Central memory CD4-positive, alpha-beta T cell (primary cell): ENCODE data around the gene CCSER1.

Experiments
- DNase-seq: peaks from one replicate; pipeline ENCODE4 v3.0.0; 2022

CCSER1 gene

DNA sequence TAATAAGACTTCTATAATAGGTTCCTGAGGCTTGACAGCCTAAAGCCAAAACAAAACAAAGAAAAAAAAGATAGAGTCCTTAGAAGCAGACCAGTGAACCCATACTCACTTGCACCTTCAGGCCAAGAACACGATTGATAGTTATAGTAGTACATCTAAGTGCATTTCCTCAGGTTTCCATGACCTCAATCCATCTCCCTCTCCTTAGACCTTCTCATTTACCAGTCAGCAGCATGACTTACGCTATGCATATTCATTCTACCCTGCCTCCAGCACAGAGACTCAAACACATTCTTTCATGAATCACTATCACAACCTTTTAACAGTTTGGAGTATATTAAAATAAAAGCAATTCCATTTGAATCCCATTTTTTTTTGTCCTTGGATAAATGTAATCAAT, 855.6 kb downstream of the CCSER1 start:
- DNase-seq: no peak

DNA sequence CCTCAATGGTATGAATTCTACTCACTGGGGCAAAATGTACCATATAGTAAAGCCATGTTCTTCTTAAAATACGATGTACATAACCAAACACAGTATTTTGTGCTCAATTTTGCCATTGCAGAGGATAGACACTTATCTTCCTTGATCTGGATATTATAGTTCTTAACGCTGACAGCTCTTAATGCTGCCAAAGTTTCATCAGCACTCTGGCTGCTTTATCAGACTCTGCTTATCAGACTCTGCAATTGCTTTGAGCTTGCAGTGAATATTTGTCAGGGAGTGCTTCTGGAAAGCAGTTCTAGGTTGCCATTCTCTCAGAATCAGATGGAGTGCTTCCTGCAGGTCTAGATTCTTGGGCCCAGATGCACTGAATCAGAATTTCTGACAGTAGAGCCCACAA, 863.1 kb downstream of the CCSER1 start:
- no peak for DNase-seq

DNA sequence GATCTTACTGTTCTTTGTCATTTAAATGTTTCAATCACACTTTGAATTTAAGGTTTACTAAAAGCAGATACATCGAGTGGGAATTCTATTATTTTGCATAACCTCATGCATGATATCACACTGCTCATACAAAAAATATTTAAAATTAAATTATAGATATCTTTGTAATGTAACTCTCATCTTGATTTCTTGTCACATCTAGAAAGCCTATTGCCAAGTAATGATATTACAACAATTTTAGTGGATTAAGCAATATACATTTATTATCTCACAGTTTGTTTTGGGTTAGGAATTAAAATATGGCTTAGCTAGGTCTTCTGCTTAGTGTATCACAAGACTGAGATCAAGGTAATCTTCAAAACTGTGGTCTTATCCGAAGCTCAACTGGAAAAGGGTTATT, 865.0 kb downstream of the CCSER1 start:
- no peak for DNase-seq

DNA sequence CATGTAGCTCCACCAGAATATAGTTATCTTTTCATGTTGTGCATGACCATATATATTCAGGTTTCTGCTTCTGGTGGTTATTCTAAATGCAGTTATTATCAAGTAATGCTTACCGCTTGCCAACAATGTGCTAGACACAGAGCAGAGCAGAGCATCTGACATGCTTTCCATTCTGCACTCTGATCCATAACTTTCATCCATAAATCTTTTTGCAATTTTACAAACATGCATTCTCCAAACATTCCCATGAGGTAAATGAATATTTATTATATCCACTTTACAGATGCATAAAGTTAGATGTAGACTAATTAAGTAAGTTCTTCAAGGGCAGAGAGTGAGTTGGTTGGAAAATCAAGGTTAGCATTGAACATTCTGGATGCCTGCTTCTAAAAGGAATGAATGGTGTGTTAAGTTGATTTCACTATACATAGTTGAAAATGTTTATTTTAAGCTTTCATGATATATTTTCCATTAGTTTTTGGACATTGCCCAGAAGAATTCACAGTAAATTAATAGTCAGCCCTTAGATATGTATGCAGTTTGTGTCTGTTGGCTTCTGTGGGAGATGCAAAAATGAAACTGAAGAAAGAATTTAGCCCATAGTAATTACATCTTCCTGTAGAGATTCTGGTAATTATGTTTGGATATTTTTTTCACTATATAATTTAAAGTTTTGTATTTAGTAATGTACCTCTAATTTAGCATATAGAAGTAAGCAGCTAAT, 867.8 kb downstream of the CCSER1 start:
- no peak for DNase-seq

DNA sequence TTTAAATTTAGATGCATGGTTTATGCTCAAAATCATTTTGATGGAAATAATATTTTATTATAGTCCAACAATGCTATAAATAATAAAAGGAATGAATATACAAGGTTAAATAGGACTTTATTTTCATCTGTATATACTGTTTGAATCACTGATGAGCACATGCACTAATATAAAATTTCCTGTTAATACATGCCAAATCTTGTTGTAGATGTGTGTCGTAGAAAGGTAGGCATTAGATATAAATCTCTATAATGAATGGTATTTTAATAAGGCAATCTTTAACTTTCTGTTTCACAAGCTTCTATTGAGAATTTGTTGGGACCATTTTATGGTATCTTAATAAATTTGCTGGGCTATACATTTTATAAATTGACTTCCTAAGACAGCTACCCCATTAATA, 868.8 kb downstream of the CCSER1 start:
- no peak for DNase-seq

DNA sequence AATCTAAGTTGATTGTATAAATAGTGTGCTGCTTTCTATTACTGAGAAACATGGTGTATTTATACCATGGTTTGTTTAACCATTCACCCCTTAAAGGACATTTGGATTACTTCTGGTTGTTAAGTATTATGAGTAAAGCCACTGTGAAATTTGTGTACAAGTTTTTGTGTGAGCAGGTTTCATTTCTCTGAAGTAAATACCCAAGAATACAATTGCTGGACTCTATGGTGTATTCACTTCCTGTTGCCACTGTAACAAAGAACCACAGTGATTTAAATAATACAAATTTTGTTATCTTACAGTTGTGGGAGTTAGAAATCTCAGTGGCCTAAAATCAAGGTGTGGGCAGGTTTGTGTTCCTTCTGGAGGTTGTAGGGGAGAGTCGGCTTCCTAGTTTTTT, 869.6 kb downstream of the CCSER1 start:
- no peak for DNase-seq

DNA sequence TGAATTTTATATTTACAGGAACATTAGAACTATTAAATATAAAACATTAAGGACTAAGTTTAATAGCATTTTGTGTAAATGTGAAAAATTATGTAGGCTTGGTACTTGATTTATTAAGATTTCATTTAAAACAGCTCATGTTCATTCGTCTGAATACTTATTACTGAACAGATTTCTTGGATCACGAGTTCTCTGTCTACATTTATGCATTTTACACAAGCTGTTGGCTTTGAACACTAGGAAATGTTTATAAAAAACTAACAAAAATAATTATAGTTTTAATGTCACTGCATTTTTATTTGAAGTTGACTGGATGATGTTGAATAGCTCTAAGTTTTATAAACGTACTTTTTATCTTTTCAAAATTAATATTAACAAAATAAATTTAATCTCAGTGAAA, 888.7 kb downstream of the CCSER1 start:
- no peak for DNase-seq

DNA sequence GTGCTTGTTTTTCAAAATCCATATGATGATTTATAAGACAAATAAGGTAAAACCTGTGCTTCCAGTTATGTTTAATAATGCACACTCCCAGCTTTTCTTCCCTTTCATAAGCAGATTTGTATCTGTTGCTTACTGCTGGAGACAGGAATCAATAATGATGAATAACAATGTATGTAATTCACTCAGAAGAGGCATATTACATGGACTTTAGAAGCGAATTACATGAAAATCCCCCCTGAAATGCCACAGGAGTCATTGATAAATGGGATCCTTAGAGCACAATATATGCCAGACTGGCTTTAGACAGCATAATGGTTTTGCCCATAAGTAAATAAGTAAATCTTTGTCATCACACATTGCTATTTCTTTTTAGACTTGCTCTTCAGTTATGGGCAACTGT, 892.3 kb downstream of the CCSER1 start:
- DNase-seq: no peak

DNA sequence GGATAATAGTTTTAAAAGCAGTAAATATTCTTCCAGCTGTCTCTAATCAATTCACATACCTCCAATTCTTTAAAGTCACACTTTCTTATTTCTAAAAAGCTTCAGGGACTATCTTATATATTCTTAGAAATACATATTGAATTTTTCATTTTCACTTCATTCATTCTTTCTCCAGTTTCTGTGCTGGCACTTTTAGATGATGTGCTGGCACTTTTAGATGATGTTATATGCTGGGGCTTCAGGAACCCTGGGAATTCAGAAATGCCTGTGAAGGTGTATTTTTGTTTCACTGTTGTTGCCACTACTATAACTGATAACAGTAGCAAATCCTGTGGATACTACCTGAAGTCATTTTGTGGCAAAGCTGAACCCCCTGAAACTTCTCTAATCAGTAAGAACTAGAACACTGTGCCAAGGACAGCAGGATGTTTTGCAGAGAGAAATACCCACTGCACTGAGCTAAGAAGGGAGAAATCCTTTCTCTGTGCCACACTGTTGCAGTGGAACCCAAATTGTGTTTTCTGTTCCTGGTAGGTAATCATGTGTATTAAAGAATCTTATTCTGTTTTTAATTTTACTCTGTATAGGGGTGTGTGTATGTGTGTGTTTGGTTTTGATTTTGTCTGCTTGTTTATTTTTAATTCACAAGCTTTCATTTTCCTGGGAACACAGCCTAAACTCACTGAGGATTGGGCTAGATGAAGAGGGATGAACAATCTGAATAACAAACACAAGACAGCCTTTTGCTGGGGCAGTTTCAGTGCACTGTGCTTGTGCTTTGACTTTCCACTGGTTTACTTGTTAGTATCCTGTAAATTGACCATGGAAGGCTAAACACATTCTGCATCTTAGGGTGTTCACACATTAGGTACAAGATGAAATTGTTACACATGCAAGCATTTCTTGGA, 898.3 kb downstream of the CCSER1 start:
- no peak for DNase-seq

DNA sequence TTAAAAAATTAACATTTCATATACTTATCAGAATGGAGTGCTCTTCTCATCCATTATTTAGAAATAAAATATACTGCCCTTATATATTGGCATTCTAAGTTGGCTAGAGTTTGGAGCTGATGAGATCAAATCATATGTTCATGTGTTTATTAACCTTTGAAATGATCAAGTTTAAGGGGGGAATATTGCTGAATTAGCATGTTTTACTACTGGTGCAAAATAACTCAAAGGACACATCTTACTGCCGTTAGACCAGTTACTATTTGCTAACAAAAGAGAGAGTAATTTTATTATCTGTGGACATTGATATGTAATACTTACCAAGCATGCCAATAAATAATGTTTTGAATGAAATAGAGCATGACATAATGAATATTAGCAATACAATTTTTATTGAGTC, 901.0 kb downstream of the CCSER1 start:
- DNase-seq: no peak

DNA sequence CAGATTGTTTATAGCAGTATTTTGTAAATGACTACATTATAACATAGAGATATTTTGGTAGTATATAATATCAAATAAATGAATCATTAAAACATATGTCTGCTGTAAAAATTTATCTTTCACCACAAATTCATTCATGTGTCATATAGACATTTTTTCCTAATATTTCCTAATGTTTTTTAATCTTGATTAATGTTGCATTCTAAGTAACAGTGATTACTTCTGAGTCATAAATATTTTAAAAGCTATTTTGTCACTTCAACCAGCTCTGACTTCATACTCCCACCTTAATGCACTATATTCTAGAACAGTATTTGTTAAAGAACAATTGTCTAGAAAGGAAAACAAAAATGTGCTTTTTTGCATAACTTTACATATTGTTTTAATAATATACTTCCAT, 904.6 kb downstream of the CCSER1 start:
- DNase-seq: no peak

DNA sequence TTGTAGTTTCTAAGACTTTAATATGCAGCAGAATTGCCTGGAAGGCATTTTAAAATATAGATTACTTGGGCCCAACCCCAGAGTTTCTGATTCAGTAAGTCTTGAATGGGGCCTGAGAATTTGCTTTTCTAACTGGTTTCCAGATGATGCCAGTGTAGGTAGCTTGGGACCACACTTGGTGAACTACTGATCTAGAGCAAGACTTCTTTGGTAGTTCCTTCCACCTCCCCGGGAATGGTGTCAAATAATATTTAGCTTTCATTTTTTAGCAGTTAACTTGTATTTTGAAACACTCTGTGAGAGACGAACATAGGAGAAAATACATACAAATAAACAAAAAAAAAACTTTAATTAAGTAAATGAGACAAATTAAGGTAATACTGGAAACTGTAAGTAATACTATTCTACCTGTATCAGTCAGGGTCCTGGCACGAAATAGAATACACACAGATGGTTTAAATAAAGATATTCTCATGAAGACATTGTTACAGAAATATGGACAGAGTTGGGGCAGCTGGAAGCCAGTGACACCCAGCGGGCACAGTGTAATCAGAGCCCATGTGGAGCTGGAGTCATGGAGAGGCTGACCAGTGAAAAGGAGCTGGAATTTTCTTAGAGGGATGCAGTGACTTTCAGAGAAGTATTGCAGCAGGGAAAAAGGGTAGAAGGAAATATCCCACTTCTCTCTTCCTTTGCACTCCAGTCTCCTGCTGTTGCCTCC, 905.7 kb downstream of the CCSER1 start:
- no peak for DNase-seq

DNA sequence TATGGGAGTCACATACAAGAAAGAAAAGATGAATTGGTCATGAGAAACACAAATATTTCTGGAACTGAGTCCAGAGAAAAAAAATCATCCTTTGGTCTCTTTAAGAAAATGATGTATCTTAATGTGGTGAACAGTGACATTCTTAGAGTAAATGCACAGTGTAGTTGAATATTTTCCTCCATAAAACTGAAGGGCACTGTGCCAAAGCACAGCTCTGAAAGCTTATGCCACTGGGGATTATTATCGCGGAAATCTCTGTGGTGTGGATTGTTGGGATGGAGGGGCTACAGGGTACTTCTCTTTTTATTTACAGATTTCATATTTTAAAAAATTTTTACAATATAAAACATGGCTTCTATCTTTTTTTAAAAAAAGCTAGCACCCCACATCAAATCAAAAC, 908.1 kb downstream of the CCSER1 start:
- no peak for DNase-seq

DNA sequence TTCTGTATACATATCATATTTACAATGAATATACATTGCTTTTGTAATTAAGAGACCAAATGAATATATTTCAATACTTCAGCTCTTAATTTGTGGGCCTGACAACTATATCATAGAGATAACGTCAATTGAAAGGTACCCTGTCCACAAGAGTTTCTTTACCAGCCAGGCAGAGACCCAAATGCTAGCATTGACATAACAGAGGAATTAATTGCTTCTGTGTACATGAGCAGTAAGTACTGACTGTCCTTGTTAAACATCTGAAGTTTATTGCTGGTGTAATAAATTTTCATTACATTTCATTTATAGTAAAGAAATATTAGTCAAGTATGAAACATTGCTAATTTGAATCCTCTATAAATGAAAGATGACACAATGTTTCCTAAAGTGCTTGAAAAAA, 910.8 kb downstream of the CCSER1 start:
- no peak for DNase-seq

DNA sequence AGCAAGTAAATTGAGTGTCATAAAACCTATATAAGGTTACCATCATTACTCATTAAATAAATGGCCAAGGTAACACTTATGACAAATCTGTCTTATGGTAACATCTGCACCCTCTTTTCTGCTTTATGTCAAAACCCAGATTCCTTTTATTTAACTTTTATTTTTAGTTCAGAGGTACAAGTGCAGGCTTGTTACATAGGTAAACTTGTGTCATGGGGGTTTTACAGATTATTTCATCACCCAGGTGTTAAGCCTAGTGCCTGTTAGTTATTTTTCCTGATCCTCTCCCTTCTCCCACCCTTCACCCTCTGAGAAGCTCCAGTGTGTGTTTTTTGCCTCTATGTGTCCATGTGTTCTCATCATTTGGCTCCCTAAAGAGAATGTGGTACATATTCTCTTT, 930.7 kb downstream of the CCSER1 start:
- DNase-seq: no peak

DNA sequence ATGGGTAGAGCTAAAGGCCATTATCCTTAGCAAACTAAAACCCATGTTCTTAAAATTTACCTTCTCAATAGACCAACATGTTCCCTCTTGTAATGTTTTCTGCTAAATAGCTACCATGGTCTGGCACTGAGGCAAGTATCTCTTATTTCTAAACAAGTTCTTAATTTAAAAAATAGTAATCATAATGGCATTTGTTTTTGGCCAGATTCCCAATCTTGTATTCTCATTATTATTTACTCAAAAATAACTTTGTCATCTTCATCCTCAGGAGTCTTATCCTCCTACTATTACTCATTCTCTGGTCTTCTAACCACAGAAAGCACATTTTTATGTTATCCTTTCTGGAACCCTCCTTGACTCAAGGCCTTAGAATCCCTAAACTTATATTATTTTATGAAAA, 931.2 kb downstream of the CCSER1 start:
- DNase-seq: no peak

DNA sequence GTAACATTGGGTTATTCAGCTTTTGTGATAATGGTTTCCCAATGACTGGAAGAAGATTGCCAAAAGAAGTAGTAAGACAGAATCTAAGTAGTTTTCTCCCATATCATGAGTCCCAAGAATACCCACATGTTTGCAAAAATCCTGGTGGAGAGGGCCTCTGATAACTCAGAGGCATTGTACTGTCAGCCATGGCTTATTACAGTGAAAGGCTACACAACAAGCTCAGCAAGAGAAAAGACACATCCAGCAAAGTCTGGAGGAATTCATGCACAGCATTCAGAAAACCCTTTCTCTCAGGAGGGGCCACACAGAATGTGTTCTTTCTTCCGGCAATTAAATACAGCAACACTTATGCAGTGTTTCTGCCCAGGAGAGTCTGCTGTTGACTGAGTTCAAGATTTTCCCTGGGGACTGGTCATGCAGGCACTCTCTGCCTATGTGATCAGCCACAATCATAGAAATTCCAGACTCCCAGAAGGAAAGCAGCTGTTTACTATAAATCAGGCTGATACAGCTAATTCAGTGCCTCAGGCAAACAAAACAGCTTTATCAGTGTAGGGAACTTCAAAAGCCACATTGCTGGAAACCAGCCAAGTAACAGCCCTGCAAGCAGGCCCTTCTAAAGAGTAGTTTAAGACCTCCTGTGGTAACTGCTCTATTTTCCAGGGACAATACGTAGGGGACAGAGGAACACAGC, 937.1 kb downstream of the CCSER1 start:
- no peak for DNase-seq

DNA sequence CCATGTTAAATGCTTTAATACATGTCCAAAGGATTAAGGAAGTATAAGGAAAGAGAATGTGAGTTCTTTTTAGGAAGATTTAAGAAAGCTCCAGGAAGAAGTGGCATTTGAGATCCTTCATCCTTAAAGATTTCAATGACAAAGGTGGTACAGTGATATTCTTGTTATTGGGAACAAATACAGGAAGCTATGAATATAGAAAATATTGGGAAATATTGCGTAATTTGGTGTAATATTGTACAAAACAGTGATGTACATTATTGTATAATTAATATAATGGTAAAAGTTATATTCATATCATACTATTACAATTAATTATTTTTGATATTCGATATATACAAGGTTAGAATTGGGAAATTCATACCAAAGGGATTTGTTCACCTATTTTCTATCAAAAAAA, 937.9 kb downstream of the CCSER1 start:
- DNase-seq: no peak

DNA sequence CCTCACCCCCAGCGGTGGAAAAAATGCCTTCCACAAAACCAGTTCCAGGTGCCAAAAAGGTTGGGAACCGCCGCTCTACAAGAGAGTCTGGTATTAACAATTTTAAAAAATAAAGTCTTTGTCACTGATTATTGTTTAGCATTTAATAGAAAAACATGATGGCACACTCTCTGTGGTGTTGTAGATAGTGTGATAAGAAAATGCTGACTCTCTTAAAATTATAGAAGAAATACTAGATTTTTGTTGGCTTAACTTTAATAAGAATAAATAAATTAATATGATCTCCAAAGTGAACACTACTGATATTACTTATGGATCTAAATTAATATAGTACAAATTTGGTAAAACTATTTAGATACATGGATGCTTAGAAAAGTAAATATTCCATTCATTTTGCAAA, 943.5 kb downstream of the CCSER1 start:
- DNase-seq: no peak

DNA sequence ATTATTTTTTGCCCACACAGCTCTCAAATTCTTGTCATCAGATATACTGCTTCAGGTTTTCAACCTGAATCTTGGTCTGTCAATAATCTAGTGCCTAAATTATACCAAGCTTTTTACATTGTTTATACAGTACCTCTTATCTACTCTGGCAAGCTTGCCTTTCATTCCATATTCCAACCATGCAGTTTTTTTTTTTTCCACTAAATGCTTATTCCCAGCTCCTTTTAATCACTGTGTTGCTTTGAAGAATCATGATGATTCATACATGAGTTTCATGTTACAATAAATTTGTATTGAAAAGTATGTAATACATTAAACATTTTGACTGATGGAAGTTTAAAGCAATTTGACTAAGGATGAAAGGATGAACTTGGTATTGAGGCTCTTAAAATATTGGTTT, 949.0 kb downstream of the CCSER1 start:
- no peak for DNase-seq

DNA sequence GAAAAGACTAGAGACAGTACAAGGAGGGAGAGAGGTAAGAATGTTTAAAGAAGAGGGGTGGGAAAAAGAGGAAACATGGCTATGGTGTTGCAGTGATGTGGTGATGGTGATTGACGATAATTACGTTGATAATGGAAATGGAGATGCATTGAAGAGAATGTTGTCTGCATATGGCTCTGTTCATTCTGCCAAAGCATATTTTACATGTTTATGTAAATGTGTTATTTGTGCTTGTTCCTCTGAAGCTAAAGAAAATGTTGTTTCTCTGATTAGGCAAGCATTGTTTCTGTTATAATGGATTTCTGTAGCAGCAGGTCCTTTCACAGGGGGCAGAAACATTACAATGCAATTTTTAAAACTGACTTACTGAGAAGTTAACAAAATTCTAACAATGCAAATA, 958.8 kb downstream of the CCSER1 start:
- no peak for DNase-seq

DNA sequence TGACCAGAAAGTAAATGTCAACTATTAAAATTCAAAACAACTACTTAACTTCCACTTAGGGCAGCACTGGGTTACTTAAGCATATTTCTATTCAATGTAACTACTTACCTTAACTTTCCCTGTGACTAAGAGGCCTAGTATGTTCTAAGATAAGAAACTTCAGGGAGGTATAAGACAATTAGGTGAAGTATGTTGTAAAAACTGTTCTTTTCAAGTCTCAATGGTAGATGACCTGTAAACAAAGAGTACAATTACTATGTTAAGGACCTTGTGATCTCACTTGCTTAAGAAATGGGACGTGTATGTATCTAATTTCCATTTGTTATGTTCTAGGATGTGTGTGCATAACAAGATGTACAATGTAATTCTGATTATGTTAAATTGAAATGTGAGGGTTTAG, 960.5 kb downstream of the CCSER1 start:
- DNase-seq: no peak

DNA sequence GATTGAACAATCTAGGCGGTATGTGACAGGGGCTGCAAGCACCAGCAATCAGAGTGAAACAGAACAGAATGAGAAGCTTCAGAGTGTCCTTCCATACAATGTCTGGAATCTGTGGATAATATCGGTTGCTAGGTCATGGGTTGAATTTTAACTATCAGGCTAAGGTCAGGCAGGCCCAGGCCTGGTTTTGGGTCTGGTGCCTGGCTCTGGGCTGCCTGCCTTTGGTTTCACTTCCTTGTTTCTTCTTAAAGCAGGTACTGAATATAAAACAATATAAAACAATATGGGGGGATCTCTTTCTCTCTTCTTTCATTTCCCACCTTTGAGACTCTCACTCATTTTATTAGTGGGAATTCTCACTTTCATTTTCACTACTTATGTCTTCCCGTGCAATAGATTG, 962.0 kb downstream of the CCSER1 start:
- no peak for DNase-seq
